GM12865 (cell line): Measurements from ENCODE around the gene ANKS6.

ENCODE experiments used
- DNase-seq: peaks from one replicate; pipeline ENCODE4 v3.0.0; 2010; ENCODE audit warnings: low read depth
- H3K4me3 ChIP-seq: 2 replicates; pipeline ENCODE4 v1.5.1; 2011; ENCODE audit warnings: mild to moderate bottlenecking, low read depth, low read length, control low read depth
- CTCF ChIP-seq: IDR thresholded peaks from 2 replicates; pipeline ENCODE4 v1.5.1; 2011; ENCODE audit warnings: low read length, control low read depth, low read depth, inconsistent platforms; ENCODE audit not compliant: insufficient read depth; ENCODE audit errors: missing control alignments

The ANKS6 gene

GRCh38 chr9:98766586-98766985, 29.8 kb downstream of the ANKS6 start:
- no peak for DNase-seq
- no peak for TF ChIP-seq CTCF
- no peak overlapping the region for H3K4me3 ChIP-seq

- no peak for DNase-seq
- H3K4me3 ChIP-seq = no peak overlapping the region
- TF ChIP-seq CTCF = no peak
These were observed 31.1 kb downstream of the ANKS6 start for GRCh38 chr9:98765256-98765655.

- no peak for TF ChIP-seq CTCF
- DNase-seq = no peak
- no peak overlapping the region for H3K4me3 ChIP-seq
These were observed 32.2 kb downstream of the ANKS6 start for GRCh38 chr9:98763986-98764745.

GRCh38 chr9:98760231-98760630, 36.1 kb downstream of the ANKS6 start:
- H3K4me3 ChIP-seq = no peak overlapping the region
- DNase-seq = no peak
- TF ChIP-seq CTCF = no peak

GRCh38 chr9:98755006-98755618, 41.2 kb downstream of the ANKS6 start:
- H3K4me3 ChIP-seq = no peak overlapping the region
- no peak for DNase-seq
- no peak for TF ChIP-seq CTCF

GRCh38 chr9:98751210-98751609, 45.1 kb downstream of the ANKS6 start:
- TF ChIP-seq CTCF = no peak
- no peak overlapping the region for H3K4me3 ChIP-seq
- DNase-seq = no peak
